Memory B cell (primary cell): ENCODE measurements around the gene CRYBG2.
"Not testable (repeated sequence)": the region's sequence is repeated elsewhere in the genome, so short reads cannot be mapped to it uniquely, and the experiment has no call there.

Experiments
- ATAC-seq: fragments of 150-1000 bp; cut with Tn5 transposase; 2 replicates; pipeline ENCODE4 v1.10.0; 2021; ENCODE audit warnings: low read depth, mild to moderate bottlenecking, moderate library complexity
- DNase-seq, 2 donors: peaks; one replicate each; pipeline ENCODE4 v3.0.0; 2022; ENCODE audit warnings: low spot score in 2 of 2
- H3K27ac Mint-ChIP-seq: one replicate; pipeline ENCODE4 v1.8.0; 2022; ENCODE audit warnings: mild to moderate bottlenecking, moderate library complexity, mixed read lengths
- H3K27me3 Mint-ChIP-seq: one replicate; pipeline ENCODE4 v1.8.0; 2022; ENCODE audit warnings: mixed read lengths
- H3K36me3 Mint-ChIP-seq: one replicate; pipeline ENCODE4 v1.8.0; 2022; ENCODE audit warnings: mild to moderate bottlenecking, mixed read lengths
- H3K4me1 Mint-ChIP-seq: one replicate; pipeline ENCODE4 v1.8.0; 2022; ENCODE audit warnings: mixed read lengths
- H3K4me3 Mint-ChIP-seq: one replicate; pipeline ENCODE4 v1.8.0; 2022; ENCODE audit warnings: mild to moderate bottlenecking, moderate library complexity, mixed read lengths
- H3K9me3 Mint-ChIP-seq: one replicate; pipeline ENCODE4 v1.8.0; 2022; ENCODE audit warnings: mixed read lengths

Gene CRYBG2

DNA sequence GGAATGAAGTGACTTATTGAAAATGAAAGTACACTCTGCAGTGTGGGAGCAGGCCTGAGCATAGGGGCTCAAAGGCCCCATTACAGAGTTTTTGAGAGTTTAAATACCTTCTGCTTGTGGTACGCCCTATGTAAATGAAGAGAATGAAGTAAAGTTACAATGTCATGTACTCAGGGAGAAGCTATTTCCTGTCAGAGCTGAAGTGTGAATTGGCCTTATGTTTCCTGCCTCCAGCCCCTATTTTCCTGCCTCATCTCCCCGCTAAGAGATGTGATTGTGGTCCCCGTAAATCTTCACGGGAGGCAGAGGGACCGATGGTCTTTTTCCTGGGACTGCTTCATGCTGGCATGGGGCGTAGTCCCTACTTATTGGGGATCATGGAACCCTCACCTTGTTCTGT is 21.2 kb upstream of the CRYBG2 start:
- no peak for DNase-seq
- no peak overlapping the region for H3K4me3 Mint-ChIP-seq

DNA sequence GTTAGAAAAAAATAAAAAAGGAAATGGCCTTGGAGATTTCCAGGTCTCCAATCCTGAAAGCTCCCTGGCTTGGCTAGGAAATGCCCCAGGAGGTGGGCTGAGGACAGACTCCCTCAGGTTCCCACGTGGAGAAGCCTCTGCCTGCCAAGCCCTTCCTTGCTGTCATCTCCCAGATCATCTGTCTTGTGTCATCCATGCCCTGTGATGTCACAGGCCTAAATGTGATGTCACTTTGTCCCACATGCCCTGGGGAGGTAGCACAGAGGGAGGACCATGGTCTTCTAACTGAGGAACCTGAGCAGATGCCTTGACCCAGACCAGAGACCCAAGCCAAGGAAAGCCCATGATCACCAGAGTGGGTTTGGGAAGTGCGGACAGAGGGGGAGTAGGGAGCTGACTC is 20.4 kb upstream of the CRYBG2 start:
- ATAC-seq, H3K4me3 Mint-ChIP-seq: not testable (repeated sequence)
- peaks cover 34% of the 10 kb centered on the region for H3K4me1 Mint-ChIP-seq

More for the DNA sequence above, 21.2 kb upstream of the CRYBG2 start:
- Mint-ChIP-seq H3K4me1 (peaks cover 34% of the 10 kb centered on the region), H3K27ac (no peak overlapping the region), H3K27me3 (peaks cover 2% of the 10 kb centered on the region), H3K9me3 (peaks cover 2% of the 10 kb centered on the region), H3K36me3 (no peaks in the 10 kb centered on the region)
- no peak for ATAC-seq

DNA sequence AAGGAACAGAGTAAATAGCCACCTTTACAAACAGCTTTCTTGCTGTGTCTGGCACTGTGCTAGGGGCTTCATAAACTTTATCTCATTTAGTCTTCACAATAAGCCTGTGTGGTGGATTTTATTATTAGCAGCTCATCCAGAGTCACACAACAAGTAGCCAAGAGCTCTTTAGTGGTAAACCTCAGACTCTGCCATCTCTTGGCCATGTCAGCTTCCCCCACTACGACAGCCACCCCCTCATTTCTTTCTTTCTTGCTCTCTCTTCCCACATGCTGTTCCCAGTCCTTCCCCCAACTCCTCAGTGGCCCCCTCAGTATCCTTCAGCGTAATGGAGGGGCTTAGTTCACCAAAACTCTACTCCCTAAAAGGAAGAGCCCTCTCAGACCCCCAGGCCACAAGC is 19.9 kb upstream of the CRYBG2 start:
- Mint-ChIP-seq H3K27me3 (peaks cover 2% of the 10 kb centered on the region), H3K27ac (no peak overlapping the region), H3K4me3 (no peak overlapping the region), H3K9me3 (peaks cover 2% of the 10 kb centered on the region), H3K4me1 (peaks cover 34% of the 10 kb centered on the region), H3K36me3 (no peaks in the 10 kb centered on the region)
- no peak for ATAC-seq
- DNase-seq, result no peak

More for the DNA sequence above, 20.4 kb upstream of the CRYBG2 start:
- H3K27me3 Mint-ChIP-seq, H3K27ac Mint-ChIP-seq, H3K9me3 Mint-ChIP-seq, H3K36me3 Mint-ChIP-seq, DNase-seq: not testable (repeated sequence)

DNA sequence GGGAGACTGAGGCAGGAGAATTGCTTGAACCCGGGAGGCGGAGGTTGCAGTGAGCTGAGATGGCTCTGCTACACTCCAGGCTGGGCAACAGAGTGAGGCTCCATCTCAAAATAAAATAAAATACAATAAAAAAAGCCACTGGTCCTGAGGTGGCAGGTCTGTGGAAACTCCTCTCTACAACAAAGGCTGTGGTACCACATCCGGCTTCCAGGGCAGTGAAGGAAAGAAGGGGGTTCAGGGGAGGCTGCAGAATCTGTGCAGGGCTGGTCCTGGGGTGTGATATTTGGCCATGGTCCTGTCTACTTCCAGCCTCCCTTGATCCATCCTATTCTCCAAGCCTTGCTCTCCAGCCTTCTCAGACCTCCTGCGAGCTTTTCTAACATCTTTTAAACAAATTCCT is 19.4 kb upstream of the CRYBG2 start:
- H3K27me3 Mint-ChIP-seq, result peaks cover 2% of the 10 kb centered on the region
- no peak overlapping the region for H3K4me3 Mint-ChIP-seq
- peaks cover 29% of the 10 kb centered on the region for H3K4me1 Mint-ChIP-seq
- DNase-seq, result no peak
- peaks cover 2% of the 10 kb centered on the region for H3K9me3 Mint-ChIP-seq
- no peaks in the 10 kb centered on the region for H3K36me3 Mint-ChIP-seq
- ATAC-seq, result no peak
- no peak overlapping the region for H3K27ac Mint-ChIP-seq

DNA sequence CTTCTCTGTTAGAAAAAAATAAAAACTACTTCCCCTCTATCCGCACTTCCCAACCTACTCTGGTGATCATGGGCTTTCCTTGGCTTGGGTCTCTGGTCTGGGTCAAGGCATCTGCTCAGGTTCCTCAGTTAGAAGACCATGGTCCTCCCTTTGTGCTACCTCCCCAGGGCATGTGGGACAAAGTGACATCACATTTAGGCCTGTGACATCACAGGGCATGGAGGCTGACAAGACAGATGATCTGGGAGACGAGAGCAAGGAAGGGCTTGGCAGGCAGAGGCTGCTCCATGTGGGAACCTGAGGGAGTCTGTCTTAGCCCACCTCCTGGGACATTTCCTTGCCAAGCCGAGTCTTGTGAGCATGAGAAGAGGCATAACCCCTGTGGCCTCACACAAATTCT is 18.7 kb upstream of the CRYBG2 start, which contains the start of gene ZNF683:
Gene ZNF683, minus strand, starts transcription at position 140 of the 400 bp plus-strand sequence. CDS start 4,179 bp downstream, outside the sequence.
- peaks cover 23% of the 10 kb centered on the region for H3K4me1 Mint-ChIP-seq
- DNase-seq, H3K9me3 Mint-ChIP-seq, H3K27ac Mint-ChIP-seq, H3K27me3 Mint-ChIP-seq, H3K4me3 Mint-ChIP-seq, H3K36me3 Mint-ChIP-seq, ATAC-seq: not testable (repeated sequence)

DNA sequence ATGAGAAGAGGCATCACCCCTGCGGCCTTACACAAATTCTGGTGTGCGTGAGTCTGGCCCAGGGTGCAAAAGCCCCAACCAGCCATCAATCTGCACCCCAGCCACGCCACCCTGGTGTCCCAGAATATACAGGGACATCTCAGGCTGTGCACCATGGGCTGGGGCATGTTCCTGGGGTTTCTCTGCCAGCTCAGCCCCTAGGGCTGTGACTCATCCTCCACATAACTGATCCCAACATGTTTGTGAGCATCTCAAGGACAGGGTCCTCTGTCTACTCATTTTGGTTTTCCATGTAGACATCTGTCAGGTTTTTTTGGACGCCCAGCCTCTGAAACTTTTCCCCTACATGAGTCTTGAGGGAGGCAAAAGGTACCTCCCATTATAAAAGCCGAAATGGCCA is 18.1 kb upstream of the CRYBG2 start:
- H3K4me1 Mint-ChIP-seq, result peaks cover 20% of the 10 kb centered on the region
- ATAC-seq (no peak), DNase-seq (no peak)
- peaks cover 2% of the 10 kb centered on the region for H3K27me3 Mint-ChIP-seq
- no peaks in the 10 kb centered on the region for H3K36me3 Mint-ChIP-seq
- peaks cover 2% of the 10 kb centered on the region for H3K9me3 Mint-ChIP-seq
- H3K4me3 Mint-ChIP-seq, result no peak overlapping the region
- H3K27ac Mint-ChIP-seq, result no peak overlapping the region

DNA sequence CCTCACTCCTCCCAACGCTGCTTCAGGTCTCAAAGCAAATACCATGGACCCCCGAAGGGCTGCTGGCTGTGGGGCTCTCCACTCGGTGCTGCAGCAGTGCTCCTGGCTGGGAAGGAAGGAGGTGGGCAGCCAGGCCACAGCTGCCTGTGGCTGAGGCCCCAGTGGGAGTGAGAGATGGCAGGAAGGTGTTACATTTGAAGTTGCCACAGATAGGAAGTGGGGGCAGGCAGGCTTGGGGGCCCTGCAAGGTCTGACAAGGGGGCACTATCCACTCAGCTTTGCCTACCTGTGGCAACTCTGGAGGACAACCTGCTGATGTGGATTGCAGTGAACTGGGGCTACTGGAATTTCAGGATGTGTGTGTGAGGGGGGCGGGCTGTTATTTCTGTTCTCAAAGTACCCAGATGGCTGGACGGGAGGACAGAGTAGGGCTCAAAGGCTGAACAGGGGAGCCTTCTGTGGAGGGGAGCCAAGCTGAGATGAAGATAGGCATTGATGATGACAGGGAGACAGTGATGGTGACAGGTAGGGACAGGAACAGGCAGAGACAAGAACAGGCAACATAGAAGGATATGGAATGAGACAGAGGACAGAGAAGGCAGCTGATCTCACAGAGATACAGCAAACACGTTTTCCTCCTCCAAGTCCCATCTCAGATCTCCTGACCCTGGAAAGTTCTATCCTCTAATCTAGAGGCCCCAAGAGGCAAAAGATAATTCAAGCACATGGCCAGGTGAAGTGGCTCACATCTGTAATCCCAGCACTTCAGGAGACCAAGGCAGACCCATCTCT is 16.9 kb upstream of the CRYBG2 start:
- no peak overlapping the region for H3K4me3 Mint-ChIP-seq
- H3K27me3 Mint-ChIP-seq, result peaks cover 2% of the 10 kb centered on the region
- H3K9me3 Mint-ChIP-seq, result peaks cover 2% of the 10 kb centered on the region
- peak overlapping the region; percentile 49 for H3K27ac Mint-ChIP-seq
- ATAC-seq, result no peak
- no peaks in the 10 kb centered on the region for H3K36me3 Mint-ChIP-seq
- DNase-seq, result no peak
- peaks cover 20% of the 10 kb centered on the region for H3K4me1 Mint-ChIP-seq

DNA sequence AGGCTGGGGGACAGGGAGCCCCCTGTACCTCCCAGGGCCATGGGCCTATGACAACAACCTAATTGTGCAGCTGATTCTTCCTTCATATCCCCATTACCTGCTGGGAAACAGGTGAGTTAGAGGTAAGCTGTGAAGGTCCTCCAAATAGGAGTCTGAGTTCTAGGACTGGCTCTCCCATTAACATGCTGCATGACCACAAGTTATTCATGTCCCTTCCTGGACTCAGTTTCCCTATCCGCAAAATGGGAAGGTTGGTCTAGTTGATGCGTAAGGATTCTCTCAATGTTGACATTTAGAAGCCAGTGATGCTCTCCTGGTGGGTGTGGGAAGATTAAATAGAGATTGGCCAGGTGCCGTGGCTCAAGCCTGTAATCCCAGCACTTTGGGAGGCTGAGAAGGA is 14.6 kb upstream of the CRYBG2 start:
- peaks cover 12% of the 10 kb centered on the region for H3K4me1 Mint-ChIP-seq
- DNase-seq (no peak), ATAC-seq (no peak)
- no peak overlapping the region for H3K27ac Mint-ChIP-seq
- peaks cover 4% of the 10 kb centered on the region for H3K27me3 Mint-ChIP-seq
- H3K36me3 Mint-ChIP-seq, result no peaks in the 10 kb centered on the region
- no peak overlapping the region for H3K4me3 Mint-ChIP-seq
- H3K9me3 Mint-ChIP-seq, result peaks cover 2% of the 10 kb centered on the region

DNA sequence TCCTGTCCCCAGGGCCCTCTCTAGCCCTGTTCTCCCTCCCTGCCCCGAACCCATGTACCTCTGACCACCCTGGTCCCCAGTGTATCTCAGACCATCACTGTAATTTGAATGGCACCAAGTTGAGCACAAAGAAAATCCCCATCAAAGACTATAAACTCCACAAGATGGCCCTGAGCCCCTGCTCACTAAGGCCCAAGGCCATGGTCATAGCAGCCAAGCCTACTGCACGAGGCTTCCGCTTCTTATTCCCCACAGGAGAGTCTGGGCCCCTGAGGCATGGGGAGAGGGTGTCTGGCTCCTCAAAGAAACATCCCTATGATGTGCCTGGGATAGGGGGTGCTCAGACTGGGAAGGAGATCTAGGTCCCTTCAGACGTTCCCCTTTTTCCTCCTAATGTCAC is 14.1 kb upstream of the CRYBG2 start:
- no peak for DNase-seq
- Mint-ChIP-seq H3K27me3 (peaks cover 4% of the 10 kb centered on the region), H3K4me3 (no peak overlapping the region), H3K36me3 (no peaks in the 10 kb centered on the region), H3K4me1 (peaks cover 9% of the 10 kb centered on the region), H3K27ac (no peak overlapping the region), H3K9me3 (peaks cover 2% of the 10 kb centered on the region)
- no peak for ATAC-seq

DNA sequence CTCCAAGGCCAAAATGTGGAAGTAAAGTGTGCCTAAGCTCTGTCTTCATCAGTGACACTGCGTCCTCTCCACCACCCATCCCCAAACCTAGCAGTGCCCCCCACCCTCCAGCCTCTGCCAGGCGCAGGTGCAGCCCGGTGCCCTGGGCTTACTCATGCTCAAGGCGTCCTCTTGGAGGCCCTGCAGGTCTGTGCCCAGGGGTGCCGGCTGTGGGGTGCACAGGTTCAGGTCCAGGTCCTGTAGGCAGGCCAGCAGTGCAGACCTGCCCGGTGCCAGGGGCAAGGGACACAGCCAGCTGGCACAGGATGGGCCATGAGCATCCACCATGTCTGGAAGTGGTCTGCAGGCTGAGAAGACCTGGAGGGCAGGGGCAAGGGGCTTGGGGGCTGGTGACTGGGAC is 13.5 kb upstream of the CRYBG2 start:
- H3K36me3 Mint-ChIP-seq, result no peaks in the 10 kb centered on the region
- ATAC-seq (no peak), DNase-seq (no peak)
- peaks cover 4% of the 10 kb centered on the region for H3K27me3 Mint-ChIP-seq
- H3K4me1 Mint-ChIP-seq, result peaks cover 9% of the 10 kb centered on the region
- no peak overlapping the region for H3K4me3 Mint-ChIP-seq
- peaks cover 2% of the 10 kb centered on the region for H3K9me3 Mint-ChIP-seq
- no peak overlapping the region for H3K27ac Mint-ChIP-seq

DNA sequence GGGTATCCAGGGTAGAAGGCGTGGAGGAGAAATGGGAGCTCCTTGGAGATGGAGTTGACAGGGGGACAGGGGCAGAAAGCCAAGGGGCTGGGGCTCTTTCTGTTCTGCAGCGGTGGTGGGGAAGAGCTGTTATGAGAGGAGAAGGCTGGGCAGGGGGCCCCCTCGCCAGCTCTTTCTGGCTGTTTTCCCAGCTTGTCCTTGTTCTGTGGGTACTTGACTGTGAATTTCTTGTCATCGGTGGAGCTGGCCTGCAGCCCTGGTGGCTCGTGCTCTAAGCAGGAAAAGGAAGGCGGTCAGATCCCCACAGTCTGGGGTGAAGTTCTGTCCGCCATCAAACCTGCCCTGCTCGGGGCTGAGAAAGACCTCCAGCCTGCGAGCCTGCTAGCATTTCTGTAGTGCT is 11.0 kb upstream of the CRYBG2 start:
- Mint-ChIP-seq H3K4me3 (no peak overlapping the region), H3K36me3 (no peaks in the 10 kb centered on the region), H3K27me3 (peaks cover 7% of the 10 kb centered on the region), H3K4me1 (peaks cover 19% of the 10 kb centered on the region), H3K27ac (no peak overlapping the region), H3K9me3 (no peaks in the 10 kb centered on the region)
- no peak for ATAC-seq
- DNase-seq, result no peak

DNA sequence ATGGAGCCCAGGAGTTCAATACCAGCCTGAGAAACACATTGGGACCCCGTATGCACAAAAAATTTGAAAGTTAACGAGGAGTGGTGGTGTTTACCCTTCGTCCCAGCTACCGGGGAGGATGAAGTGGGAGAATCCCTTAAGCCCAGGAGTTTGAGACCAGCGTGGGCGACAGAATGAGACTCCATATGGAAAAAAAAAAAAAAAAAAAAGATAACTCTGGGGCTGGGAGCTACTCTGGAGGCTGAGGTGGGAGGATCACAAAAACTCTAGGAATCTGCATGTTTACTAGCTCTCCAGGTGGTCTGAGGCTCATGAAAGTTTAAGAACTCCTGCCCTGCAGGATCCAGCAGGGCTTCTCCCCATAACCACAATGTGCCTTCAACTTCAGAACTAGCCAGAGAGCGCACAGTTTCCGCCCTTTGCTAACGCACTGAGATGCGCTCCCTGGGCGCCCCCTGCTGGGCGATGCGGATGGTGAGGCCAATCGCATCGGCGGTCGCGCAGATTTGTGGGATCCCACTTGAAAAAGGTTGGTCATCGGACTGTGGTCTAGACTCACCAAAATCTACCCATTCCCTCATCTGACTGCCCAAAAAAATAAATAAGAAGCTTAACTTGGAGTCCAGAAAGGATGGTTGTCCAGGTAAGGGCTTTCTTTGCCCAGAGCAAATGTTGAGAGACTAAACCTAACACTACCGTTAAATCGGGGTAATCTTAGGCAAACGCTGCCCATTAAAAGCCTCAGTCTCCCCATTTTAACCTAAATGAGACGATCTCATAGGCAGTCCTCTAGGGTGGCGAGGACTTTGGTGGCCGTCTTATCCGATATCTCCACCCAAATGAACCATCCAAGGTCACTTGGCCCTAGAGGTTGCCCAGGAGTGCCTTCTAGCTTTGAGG is 9.9 kb upstream of the CRYBG2 start:
- no peak overlapping the region for H3K4me3 Mint-ChIP-seq
- no peaks in the 10 kb centered on the region for H3K9me3 Mint-ChIP-seq
- H3K27ac Mint-ChIP-seq, result no peak overlapping the region
- H3K36me3 Mint-ChIP-seq, result no peaks in the 10 kb centered on the region
- peak; percentile 86 for ATAC-seq
- DNase-seq, result peak; percentile 82 to 86
- H3K27me3 Mint-ChIP-seq, result peaks cover 14% of the 10 kb centered on the region
- H3K4me1 Mint-ChIP-seq, result peaks cover 25% of the 10 kb centered on the region

DNA sequence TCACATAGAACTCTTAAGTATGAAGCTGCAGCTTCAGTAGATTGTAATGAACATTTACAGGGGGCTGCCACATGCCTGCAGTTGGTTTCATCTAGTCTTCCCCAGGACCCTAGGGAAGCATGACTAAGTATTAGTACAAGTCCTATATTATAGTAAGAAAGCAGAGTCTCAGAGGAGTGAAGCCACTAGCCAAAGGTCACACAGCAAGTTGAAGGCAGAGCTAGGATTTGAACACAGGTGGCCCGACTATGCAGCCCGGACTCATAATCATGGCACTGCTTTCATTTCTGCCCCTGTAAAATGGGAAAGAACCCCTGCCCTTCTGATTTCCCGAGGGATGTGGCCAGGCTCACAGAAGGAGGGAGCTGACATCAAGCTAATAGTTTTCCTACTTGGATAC is 8.4 kb upstream of the CRYBG2 start:
- Mint-ChIP-seq H3K4me1 (peaks cover 27% of the 10 kb centered on the region), H3K4me3 (no peak overlapping the region), H3K9me3 (no peaks in the 10 kb centered on the region), H3K27me3 (peaks cover 17% of the 10 kb centered on the region), H3K36me3 (no peaks in the 10 kb centered on the region), H3K27ac (no peak overlapping the region)
- DNase-seq (no peak), ATAC-seq (no peak)

DNA sequence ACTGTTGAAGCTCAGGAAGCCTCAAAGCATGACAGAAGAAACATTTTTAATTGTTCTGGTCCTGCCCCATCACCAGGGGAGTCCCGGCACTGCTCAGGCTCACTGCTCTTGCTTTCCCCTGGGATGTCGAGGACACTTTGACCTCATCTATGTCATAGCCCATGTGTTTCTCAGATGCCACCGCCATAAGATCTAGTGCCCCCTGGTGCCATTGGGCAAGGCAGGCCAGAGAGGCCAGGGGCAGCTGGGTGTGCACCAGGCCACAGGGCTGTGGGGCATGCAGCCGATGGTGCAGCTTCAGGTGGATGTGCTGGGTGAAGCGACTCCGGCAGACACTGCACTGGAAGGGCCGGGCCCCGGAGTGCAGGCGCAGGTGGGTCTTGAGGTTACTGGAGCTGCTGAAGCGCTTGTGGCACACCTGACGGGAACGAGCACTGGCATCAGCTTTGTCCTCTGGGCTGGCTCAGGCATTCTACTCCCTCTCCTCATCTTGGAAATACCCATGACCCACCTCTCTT is 7.7 kb upstream of the CRYBG2 start:
- H3K9me3 Mint-ChIP-seq, result no peaks in the 10 kb centered on the region
- H3K27ac Mint-ChIP-seq, result no peak overlapping the region
- H3K27me3 Mint-ChIP-seq, result peaks cover 17% of the 10 kb centered on the region
- peak overlapping the region; percentile 83 for H3K4me3 Mint-ChIP-seq
- no peak for DNase-seq
- H3K36me3 Mint-ChIP-seq, result no peaks in the 10 kb centered on the region
- no peak for ATAC-seq
- H3K4me1 Mint-ChIP-seq, result peaks cover 27% of the 10 kb centered on the region
